Kidney glomerular epithelial cell (primary cell): ENCODE measurements around the gene NXNL2.

Experiments
- DNase-seq: peaks from one replicate; lab custom pipeline; 2025; lab: John Stamatoyannopoulos, UW

The NXNL2 gene

DNA sequence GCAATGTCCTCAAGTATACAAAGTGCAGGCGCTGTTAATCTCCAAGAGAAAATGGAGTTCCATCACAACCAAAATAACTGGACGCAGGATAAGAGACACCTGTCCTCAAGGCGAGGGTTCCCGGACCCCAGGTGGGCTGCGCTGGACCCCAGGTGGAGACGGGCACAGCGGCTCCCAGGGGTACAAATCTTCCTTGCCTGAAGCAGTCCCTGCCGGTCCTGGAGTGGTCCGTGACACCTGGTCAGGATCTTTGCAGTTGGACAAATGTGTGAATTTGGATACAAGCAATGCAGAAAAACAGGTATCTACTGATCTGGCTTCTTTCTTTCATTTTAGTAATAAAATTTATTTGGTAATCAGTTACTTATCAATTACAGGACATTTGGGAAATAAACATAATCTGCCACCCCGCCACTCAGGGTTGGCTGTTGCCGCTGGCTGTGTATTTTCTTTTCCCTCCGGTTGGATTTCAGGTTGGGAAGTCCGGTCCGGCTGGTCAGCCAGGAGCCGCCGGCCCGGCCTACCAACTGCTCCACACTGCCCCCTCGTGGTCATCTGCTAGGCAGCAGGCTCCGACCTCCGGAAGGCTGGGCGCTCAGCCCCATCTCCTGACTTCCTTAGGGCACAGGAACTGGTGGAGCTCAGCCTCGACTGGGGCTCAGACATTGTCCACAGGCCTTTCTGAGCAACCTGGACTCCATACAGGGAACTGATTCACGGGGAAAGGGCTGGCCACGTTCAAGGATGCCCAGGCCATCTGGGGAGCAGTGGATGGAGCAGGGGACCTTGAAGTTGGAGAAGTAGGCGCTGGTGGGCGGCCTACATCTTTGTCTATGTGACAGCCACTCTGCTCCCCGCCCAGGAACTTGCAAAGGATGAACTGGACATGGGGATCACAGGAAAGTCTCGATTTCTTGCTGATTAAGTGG lies 43.4 kb downstream of the NXNL2 start:
- DNase-seq, result peak; percentile 80

DNA sequence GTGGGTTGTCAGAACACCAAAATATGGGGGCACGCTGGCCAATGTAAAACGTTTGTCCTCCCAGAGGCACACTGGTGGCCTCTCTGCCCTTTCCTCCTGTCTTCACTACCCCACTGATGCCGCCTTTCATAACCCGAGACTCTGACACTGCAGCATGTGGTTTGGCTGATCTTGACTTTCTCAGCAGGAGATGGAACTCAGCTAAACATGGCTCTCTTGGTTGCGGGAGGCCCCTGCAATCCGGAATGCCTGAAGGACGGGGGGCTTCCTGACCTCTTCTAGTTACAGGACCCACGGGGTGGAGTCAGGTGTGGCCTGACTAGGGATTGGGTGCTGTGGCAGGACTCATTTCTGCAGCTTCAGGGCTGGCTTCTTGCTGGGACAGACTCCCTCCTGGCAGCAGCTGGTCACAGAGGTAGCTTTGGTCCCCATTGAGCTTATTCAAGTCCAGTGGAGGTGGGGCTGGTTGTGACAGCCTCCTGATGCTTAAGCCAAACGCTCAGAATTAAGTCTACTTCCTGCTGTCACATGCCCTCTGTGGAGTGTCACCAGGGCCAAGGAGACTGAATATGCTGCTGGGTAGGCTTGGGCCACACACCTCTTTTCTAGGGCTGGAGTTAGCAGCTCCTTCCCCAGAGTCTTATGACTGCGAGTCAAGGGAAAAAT lies 44.2 kb downstream of the NXNL2 start:
- no peak for DNase-seq

DNA sequence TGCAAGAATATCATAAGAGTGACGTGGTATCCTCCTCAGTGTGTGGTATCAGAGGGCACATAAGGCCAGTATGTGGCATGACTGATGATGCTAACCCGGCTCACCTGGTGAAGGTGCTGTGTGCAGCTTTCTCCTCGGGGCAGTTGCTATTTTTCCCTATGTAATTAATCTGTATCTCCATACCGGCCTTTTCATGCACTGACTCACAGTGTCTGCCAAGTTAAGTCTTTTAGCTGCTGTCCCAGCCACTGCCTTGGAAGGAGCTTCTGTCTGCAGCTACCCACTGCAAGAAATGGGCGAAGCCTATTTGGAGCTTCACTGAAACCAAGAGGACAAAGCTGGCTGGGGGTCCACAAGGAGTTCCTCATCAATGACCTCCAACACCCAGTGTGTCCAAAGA lies 46.0 kb downstream of the NXNL2 start:
- DNase-seq, result no peak

DNA sequence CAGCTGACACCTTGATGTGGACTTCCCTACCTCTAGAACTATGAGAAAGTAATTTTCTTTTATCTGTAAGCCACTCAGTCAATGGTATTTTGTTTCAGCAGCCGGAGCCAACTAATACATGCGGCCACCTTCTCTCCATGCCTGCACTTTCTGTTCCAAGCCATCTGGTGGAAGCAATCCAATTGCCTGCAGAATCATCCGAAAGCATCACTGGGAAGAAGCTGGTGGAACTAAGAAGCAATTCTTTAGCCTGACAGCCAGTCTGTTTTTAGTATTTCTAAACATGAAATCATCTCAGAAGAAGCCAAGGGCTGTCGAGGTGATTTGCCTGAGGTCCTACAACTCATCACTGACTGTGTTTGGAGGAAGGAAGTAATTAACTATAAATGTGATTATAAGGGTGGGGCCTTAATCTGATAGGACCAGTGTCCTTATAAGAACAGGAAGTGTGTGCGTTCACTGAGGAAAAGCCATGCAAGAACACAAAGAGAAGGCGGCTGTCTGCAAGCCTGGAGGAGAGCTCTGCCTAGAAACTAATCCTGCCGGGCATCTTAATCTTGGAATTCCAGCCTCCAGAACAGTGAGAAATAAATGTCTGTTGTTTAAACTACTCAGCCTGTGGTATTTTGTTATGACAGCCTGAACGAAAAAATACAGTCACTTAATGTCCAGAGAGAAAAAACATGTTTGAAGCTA lies 49.1 kb downstream of the NXNL2 start:
- no peak for DNase-seq

DNA sequence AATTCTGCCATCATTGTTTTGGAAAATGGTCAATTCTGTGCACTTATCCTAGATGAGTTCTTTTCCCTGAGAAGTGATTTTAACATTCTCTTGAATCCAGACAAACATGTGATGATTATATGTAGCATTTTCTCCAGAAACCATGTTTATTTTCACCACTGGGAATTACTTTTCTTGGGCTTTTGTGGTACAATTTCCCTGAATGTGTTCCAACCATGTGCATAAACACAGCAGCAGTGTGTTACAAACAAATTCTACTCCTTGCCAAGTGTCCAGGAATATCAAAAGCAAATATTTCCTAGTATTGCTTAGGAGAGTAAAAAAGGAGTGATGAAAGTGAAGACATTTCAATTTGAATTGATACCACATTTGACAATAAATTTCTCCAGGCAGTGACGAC lies 50.4 kb downstream of the NXNL2 start:
- no peak for DNase-seq

DNA sequence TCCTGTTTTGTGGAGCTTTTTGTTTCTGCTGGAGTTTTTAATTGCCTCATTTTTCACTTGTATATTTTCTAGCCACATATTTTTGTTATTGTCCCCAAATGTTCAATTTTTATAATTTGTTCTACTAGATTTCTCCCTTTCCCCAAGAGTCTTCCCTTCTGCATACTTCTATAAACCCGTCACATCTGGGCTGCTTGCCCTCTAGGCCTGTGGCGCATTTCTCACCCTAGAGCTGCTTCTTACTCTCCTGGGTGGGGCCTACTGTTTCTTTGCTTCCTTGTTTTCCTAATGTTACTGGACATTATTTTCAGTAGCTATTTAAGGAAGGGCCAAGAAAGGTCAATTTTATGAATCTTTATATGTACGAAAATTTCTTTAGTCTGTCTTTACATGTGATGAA lies 51.5 kb downstream of the NXNL2 start:
- DNase-seq, result no peak

DNA sequence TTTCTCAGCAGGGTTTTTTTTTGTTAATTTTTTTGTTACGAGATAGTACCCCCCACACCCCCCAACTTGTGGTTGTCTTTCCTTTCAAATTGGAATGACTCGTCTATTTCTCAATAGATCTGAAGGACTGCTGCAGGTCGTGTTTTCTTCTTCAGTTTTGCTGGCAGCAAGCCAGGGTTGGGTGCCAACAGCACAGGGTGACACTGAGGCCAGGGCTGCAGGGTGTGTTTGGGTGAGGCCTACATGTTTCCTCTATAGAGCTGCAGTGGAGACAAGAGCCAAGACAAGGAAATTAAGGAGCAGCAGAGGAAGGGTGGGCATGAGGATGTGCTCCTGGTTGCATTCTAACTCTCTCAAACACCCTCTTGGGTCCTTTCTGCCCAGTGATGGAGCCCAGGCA lies 52.2 kb downstream of the NXNL2 start:
- DNase-seq, result no peak

DNA sequence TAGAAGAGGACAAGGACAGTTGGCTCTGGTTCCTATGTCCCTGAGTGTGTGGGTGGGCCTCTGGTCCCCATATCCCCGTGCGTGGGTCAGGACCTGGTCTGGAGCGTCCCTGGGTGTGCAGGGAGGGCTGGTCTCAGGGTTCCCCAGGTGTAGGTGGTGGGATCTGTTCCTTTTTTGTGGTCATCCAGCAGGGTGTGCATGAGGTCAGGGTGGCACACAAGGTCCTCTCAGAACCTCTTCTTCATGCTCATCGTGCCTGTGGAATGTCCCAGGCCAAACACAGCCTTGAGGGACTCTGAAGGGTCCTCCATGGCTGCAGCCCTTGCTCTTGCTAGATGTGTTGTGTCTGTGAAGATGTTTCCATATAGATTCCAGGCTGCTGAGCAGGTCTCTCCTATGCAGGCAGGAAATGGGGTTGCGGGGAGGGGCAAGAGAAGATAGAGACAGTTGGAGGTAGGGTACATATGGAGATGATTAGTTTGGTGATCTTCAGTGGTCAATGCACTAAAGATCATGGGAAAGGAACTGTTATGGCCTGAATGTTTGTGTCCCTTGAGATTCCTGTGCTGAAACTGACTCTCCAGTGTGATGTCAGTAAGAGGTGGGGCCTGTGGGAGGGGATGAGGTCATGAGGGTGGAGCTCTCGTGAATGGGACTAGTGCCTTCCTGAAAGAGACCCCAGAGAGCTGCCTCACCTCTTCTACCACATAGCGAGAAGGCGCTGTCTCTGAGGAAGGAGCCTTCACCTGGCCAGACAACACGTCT lies 53.1 kb downstream of the NXNL2 start:
- no peak for DNase-seq

DNA sequence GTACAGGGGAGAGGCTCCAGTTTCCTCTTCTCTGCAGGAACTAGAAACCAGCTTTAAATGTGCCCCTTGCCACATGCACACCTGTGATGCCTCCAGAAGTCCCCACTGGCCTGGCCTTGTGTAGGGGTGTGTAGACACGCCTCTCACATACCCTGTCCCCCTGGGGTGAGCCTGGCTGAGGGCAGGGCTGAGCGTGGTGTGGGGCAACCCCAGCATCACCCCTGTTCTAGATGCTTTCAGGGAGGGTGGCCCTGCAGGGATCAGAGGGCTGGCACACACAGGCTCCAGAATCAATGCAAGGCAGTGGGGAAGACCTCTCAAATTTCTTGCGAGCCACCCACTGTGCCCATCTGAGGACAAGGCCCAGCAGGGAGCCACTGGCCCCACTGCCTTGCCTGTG lies 54.7 kb downstream of the NXNL2 start:
- no peak for DNase-seq

DNA sequence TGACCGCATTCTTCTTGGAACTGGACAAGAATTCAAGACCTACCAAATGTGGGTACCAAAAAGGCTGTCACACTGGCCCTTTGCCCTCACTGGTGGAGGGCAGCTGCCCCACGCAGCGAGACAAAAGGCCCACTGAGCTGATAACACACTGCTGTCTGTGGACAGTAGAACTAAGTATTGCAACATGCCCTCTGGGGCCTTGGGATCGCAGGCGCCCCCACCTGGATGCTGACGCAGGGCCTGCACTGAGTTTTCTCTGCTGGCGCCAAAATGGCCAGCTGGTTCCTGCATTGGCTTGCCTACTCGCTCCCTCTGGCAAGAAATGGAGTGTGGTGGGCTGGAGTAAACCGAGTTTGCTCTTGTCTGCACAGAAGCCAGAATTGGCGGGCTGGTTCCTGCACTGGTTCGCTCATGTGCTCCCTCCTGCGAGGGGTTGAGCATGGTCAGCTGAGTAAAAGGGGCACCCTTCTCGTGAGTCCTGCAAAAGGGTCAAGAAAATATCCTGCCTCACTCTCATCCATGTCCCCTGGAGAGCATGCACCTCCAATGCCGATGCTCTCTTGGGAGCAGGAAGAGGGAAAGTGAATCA lies 55.7 kb downstream of the NXNL2 start:
- DNase-seq, result no peak

DNA sequence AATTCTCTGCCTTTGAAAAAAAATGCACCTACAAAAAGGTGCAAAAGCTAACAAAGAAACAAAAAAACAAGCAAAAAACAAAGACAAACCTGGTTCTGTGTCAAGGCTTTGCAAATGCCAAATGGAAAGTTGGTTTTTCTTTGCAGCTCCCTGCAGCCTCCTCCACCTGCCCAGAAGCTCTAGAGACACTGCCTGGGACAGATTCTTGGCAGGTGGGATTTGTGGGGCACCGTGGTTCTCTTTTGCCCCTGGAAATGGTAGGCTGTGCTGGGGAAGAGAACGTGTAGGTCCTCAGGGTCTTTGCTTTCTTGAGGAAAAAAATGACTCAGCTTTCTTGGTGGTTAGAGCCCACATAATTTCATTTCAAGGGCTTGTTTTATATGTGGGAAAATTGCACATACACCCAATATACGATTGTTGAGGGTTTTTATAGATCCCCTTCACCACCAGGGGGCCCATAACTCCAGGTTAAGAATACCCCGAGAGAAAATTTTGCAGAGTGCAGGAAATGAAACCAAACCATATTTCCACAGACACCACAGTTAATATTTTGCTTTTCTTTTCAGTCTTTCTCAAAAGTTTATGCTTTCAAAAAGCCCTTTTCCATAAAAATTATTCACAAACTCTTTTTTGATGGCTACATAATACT lies 58.7 kb downstream of the NXNL2 start:
- DNase-seq, result no peak
